Measurements from ENCODE around the gene FXYD1.

- TF ChIP-seq EZH2 (IDR thresholded peaks at IDR 0.05; ENCODE audit: insufficient read depth, low read length) (no peak), CTCF (IDR thresholded peaks at IDR 0.05; ENCODE audit: insufficient read depth, low read depth, low read length) (no peak)
Measured at GRCh38 chr19:35144259-35144599, 5.6 kb downstream of the FXYD1 start.
